HepG2 (cell line): ENCODE data around the gene OR7D2. TPM values are rescaled to one million over a fixed set of nuclear protein-coding genes. Genes with fewer than 3 reads are reported as not detected.

ENCODE experiments used
- ATAC-seq: fragments of 200-7000 bp; cut with Tn5 transposase; 3 replicates; pipeline ENCODE4 v1.9.1; 2020; ENCODE audit warnings: mild to moderate bottlenecking, moderate library complexity
- BruUV-seq: library from RNA; stranded (reverse); fragments of 400-500 nt; replicated peaks from 2 replicates; lab custom pipeline; 2021; lab: Mats Ljungman, UMichigan
- CTCF ChIA-PET: fragments of 300-600 bp; formaldehyde crosslinking; extraction: SDS; loops from one replicate; lab custom pipeline; 2021; ENCODE audit warnings: low total read pairs, inconsistent platforms, low intra/inter-chr PET ratio; lab: Yijun Ruan, JAX
- POLR2A ChIA-PET: fragments of 350-600 bp; sonication (Branson Sonifier 250); formaldehyde crosslinking; loops from one replicate; lab custom pipeline; 2020; ENCODE audit warnings: antibody characterized with exemption, inconsistent platforms; lab: Yijun Ruan, JAX
- DNase-seq: peaks from one replicate; pipeline ENCODE4 v3.0.0-alpha.2; 2015; ENCODE audit warnings: low spot score
- FAIRE-seq: peaks from 3 replicates; lab custom pipeline; 2011; peaks lifted over from hg19 to GRCh38; lab: Jason Lieb, UNC
- H2AFZ ChIP-seq: one replicate; pipeline ENCODE4 v1.6.1; 2011; ENCODE audit warnings: low read length, inconsistent platforms
- H3K27ac ChIP-seq: fragments of 300-600 bp; 3 replicates; pipeline ENCODE4 v1.8.0; 2011; ENCODE audit warnings: mixed run types, mild to moderate bottlenecking, mixed read lengths, low read length, inconsistent platforms; ENCODE audit not compliant: insufficient read depth; ENCODE audit errors: extremely low read length
- H3K27me3 ChIP-seq, 2 experiments: fragments of 200-600 bp in 1 of 2; 2 replicates in 1 of 2; 3 replicates in 1 of 2; pipeline versions ENCODE4 v1.6.0 to v1.8.0; 2011; ENCODE audit warnings: low read length in 2 of 2, mild to moderate bottlenecking in 2 of 2, moderate library complexity in 2 of 2, inconsistent platforms in 1 of 2; ENCODE audit not compliant: insufficient read depth in 2 of 2, control insufficient read depth in 1 of 2
- H3K36me3 ChIP-seq, 2 experiments: fragments of 200-600 bp in 1 of 2; replicated peaks in 1 of 2; 2 replicates in 1 of 2; 3 replicates in 1 of 2; pipeline versions ENCODE4 v1.5.1 to v1.8.0; 2011; ENCODE audit warnings: low read length in 2 of 2, inconsistent platforms in 1 of 2; ENCODE audit not compliant: insufficient read depth in 2 of 2, control insufficient read depth in 1 of 2
- H3K4me1 ChIP-seq: 2 replicates; pipeline ENCODE4 v1.5.1; 2012; ENCODE audit warnings: low read length, inconsistent platforms; ENCODE audit not compliant: insufficient read depth
- H3K4me2 ChIP-seq: 2 replicates; pipeline ENCODE4 v1.6.0; 2011; ENCODE audit warnings: low read depth, low read length, inconsistent platforms
- H3K4me3 ChIP-seq, 3 experiments: fragments of 200-600 bp in 1 of 3; sonication (generic), shearing (Covaris generic) in 1 of 3; replicated peaks in 1 of 3; 2 replicates each; pipeline ENCODE4 v1.5.1; 2011 to 2016; ENCODE audit warnings: low read length in 3 of 3, inconsistent platforms in 2 of 3, low read depth in 2 of 3, mild to moderate bottlenecking in 2 of 3, control low read depth in 1 of 3, mixed read lengths in 1 of 3; ENCODE audit not compliant: insufficient read depth in 1 of 3
- H3K79me2 ChIP-seq: one replicate; pipeline ENCODE4 v1.6.1; 2011; ENCODE audit warnings: low read length, inconsistent platforms; ENCODE audit not compliant: insufficient read depth
- H3K9ac ChIP-seq: 2 replicates; pipeline ENCODE4 v1.6.0; 2011; ENCODE audit warnings: mild to moderate bottlenecking, low read depth, low read length, inconsistent platforms; ENCODE audit not compliant: insufficient read depth
- H3K9me3 ChIP-seq: 2 replicates; pipeline ENCODE4 v1.5.1; 2012; ENCODE audit warnings: mild to moderate bottlenecking, low read length
- H4K20me1 ChIP-seq: 2 replicates; pipeline ENCODE4 v1.6.0; 2011; ENCODE audit warnings: inconsistent platforms, mild to moderate bottlenecking, low read length, moderate library complexity; ENCODE audit not compliant: insufficient read depth
- BATF2 ChIP-seq: sonication (generic); formaldehyde crosslinking; IDR thresholded peaks from 2 replicates; pipeline ENCODE4 v1.8.0; 2022; ENCODE audit warnings: mild to moderate bottlenecking, missing genetic modification reagents, moderate library complexity
- CAMTA2 ChIP-seq: sonication (generic); formaldehyde crosslinking; IDR thresholded peaks from 2 replicates; pipeline ENCODE4 v1.4.0; 2020; ENCODE audit warnings: mild to moderate bottlenecking, missing genetic modification reagents, borderline replicate concordance
- CBX1 ChIP-seq: IDR thresholded peaks from one replicate; pipeline ENCODE4 v1.6.1; 2016; ENCODE audit warnings: antibody characterized with exemption, low read depth
- CTCF ChIP-seq: sonication (generic); formaldehyde crosslinking; IDR thresholded peaks from 2 replicates; pipeline ENCODE4 v1.5.0; 2020; ENCODE audit warnings: mild to moderate bottlenecking, missing genetic modification reagents, moderate library complexity
- MLLT10 ChIP-seq: sonication (generic); formaldehyde crosslinking; IDR thresholded peaks from 2 replicates; pipeline ENCODE4 v1.4.0; 2020; ENCODE audit warnings: missing genetic modification reagents
- NFKB2 ChIP-seq: sonication (generic); formaldehyde crosslinking; IDR thresholded peaks from 2 replicates; pipeline ENCODE4 v1.4.0; 2020; ENCODE audit warnings: missing genetic modification reagents, borderline replicate concordance
- RBM39 ChIP-seq: fragments of 200-400 bp; formaldehyde crosslinking; IDR thresholded peaks from one replicate; pipeline ENCODE4 v1.6.1; 2018; ENCODE audit warnings: antibody characterized with exemption, mild to moderate bottlenecking, low read depth, low read length; ENCODE audit not compliant: poor library complexity, severe bottlenecking
- RELA ChIP-seq: sonication (generic); formaldehyde crosslinking; IDR thresholded peaks from 2 replicates; pipeline ENCODE4 v1.4.0; 2020; ENCODE audit warnings: missing genetic modification reagents
- ZFX ChIP-seq: sonication (generic); formaldehyde crosslinking; IDR thresholded peaks from 2 replicates; pipeline ENCODE4 v1.4.0; 2020; ENCODE audit warnings: mild to moderate bottlenecking, low read depth, missing genetic modification reagents, moderate library complexity
- ZNF18 ChIP-seq: sonication (generic); formaldehyde crosslinking; IDR thresholded peaks from 2 replicates; pipeline ENCODE4 v1.8.0; 2022; ENCODE audit warnings: mild to moderate bottlenecking, missing genetic modification reagents; ENCODE audit not compliant: insufficient replicate concordance
- ZNF280B ChIP-seq: sonication (generic); formaldehyde crosslinking; IDR thresholded peaks from 2 replicates; pipeline ENCODE4 v1.5.0; 2020; ENCODE audit warnings: missing genetic modification reagents, mild to moderate bottlenecking, borderline replicate concordance
- ZNF574 ChIP-seq: sonication (generic); formaldehyde crosslinking; IDR thresholded peaks from 2 replicates; pipeline ENCODE4 v1.4.0; 2020; ENCODE audit warnings: missing genetic modification reagents
- ZNF768 ChIP-seq: sonication (generic); formaldehyde crosslinking; IDR thresholded peaks from 2 replicates; pipeline ENCODE4 v1.4.0; 2020; ENCODE audit warnings: missing genetic modification reagents
- WGBS: methylation state at CpG from one replicate; pipeline ENCODE4 v1.1.6; 2017; ENCODE audit warnings: low lambda C conversion rate; 5-methylcytosine and 5-hydroxymethylcytosine counted together
- in situ Hi-C: cut with HindIII; loops from 2 replicates; pipeline ENCODE4 v1.10.0; 2017; ENCODE audit warnings: low pct_unique_long_range_greater_than_20kb; ENCODE audit not compliant: extremely low pct_ligation_motif_present
- intact Hi-C: fragments of 100-400 bp; cut with micrococcal nuclease; formaldehyde crosslinking; loops from one replicate; pipeline ENCODE4 v1.10.0; 2022; ENCODE audit not compliant: unreplicated experiment
- polyA plus RNA-seq, 8 experiments: library from polyadenylated mRNA; depleted of rRNA in 3 of 8; stranded (reverse) in 7 of 8; unstranded in 1 of 8; fragments of >200 nt; fragmentation: Illumina TruSeq in 4 of 8; extraction: Trizol in 4 of 8; gene quantifications; 2 replicates each; pipeline versions ENCODE4 v1.2.1 to v1.2.3, GENCODE V29; 2011 to 2016; ENCODE audit warnings: low read depth in 4 of 8, missing spikeins in 1 of 8, mixed read lengths in 1 of 8; ENCODE audit not compliant: insufficient read depth in 1 of 8
- total RNA-seq, 5 experiments: library from RNA; depleted of rRNA; stranded (reverse); fragments of >200 nt; fragmentation: Illumina TruSeq; extraction: Trizol; gene quantifications; 2 replicates each; pipeline ENCODE4 v1.2.3, GENCODE V29; 2016; ENCODE audit warnings: low read depth in 1 of 5

OR7D2 gene
- total and polyA plus RNA-seq, 2 of the 13 experiments (the other 11 are each of a cell fraction or from before 2014, with no cell fraction given) = 0.07 TPM; not detected in 1

- H3K9ac ChIP-seq = no peak overlapping the region
- peak; percentile 54 for FAIRE-seq
- no peaks in the 10 kb centered on the region for H3K27me3 ChIP-seq
- peak overlapping the region; percentile 61 for H2AFZ ChIP-seq
- peak; percentile 33 for DNase-seq
- in situ Hi-C loops (no loop called here), intact Hi-C loops (no loop called here)
- no peaks in the 10 kb centered on the region for H4K20me1 ChIP-seq
- 34% methylated on average over 9 of the region's 13 CpGs for WGBS
- H3K4me2 ChIP-seq = peak overlapping the region; percentile 63
- H3K79me2 ChIP-seq = no peaks in the 10 kb centered on the region
- no peaks in the 10 kb centered on the region for H3K36me3 ChIP-seq
- H3K27ac ChIP-seq = no peak overlapping the region
- BruUV-seq = no TSS peak
- ChIA-PET CTCF (interaction anchor here (0.9 to 1.9 kb wide), 2 partner anchors 420 to 591 kb away, joined by 3 to 5 read pairs; no protein-coding TSS in a partner anchor), POLR2A (no interaction called here)
- peak overlapping the region in 2 of 3 experiments; percentile 54 to 57; a peak in 4 of 6 replicates for H3K4me3 ChIP-seq
- no peaks in the 10 kb centered on the region for H3K4me1 ChIP-seq
- ATAC-seq = peak; percentile 84
- H3K9me3 ChIP-seq = no peaks in the 10 kb centered on the region
- TF ChIP-seq RELA (CRISPR knock-in tag) = no peak
- TF ChIP-seq CBX1 = no peak
- TF ChIP-seq RBM39 = no peak
- TF ChIP-seq ZNF768 = peak; percentile 24; the same call in 1 of the 2 replicates
- TF ChIP-seq ZNF574 = 0 out of 2 replicates have a peak, but pooled peaks have one; percentile 42
- peak; percentile 27; the same call in 1 of the 2 replicates for TF ChIP-seq ZFX (CRISPR knock-in tag)
- no peak for TF ChIP-seq CAMTA2 (CRISPR knock-in tag)
- no peak for TF ChIP-seq BATF2 (CRISPR knock-in tag)
- TF ChIP-seq ZNF280B = no peak
- TF ChIP-seq CTCF (CRISPR knock-in tag) = peak; percentile 90
- TF ChIP-seq ZNF18 (CRISPR knock-in tag) = peak; percentile 93
- TF ChIP-seq NFKB2 = no peak
- TF ChIP-seq MLLT10 = no peak
Measured at GRCh38 chr19:9205501-9206113, 26.8 kb downstream of the OR7D2 start.
